Measurements from ENCODE around the gene ZNF282.

ZNF282 gene

DNA sequence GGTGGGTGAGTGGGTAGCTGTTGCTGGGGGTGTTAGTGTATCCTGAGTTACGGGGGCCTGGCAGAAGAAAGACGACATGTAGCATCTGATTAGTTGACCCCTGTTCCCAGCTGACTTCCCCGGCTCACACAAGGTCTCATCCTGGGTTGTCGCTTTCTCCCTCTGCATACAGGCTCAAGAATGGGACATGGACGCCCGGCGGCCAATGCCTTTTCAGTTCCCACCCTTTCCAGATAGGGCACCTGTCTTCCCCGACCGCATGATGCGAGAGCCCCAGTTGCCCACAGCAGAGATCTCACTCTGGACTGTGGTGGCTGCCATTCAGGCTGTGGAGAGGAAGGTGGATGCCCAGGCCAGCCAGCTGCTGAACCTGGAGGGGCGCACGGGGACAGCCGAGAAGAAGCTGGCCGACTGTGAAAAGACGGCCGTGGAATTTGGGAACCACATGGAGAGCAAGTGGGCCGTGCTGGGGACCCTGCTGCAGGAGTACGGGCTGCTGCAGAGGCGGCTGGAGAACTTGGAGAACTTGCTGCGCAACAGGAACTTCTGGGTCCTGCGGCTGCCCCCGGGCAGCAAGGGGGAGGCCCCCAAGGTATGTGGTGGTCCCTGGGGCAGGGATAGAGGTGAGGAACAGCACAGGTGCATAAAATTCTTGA lies 2.9 kb downstream of the ZNF282 start:
- H3K9me3 ChIP-seq, result no peaks in the 10 kb centered on the region
- TF ChIP-seq, protein P1, sequence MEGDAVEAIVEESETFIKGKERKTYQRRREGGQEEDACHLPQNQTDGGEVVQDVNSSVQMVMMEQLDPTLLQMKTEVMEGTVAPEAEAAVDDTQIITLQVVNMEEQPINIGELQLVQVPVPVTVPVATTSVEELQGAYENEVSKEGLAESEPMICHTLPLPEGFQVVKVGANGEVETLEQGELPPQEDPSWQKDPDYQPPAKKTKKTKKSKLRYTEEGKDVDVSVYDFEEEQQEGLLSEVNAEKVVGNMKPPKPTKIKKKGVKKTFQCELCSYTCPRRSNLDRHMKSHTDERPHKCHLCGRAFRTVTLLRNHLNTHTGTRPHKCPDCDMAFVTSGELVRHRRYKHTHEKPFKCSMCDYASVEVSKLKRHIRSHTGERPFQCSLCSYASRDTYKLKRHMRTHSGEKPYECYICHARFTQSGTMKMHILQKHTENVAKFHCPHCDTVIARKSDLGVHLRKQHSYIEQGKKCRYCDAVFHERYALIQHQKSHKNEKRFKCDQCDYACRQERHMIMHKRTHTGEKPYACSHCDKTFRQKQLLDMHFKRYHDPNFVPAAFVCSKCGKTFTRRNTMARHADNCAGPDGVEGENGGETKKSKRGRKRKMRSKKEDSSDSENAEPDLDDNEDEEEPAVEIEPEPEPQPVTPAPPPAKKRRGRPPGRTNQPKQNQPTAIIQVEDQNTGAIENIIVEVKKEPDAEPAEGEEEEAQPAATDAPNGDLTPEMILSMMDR (IDR thresholded peaks at IDR 0.05), result no peak
- intact Hi-C loops (cut with DNase I; ENCODE audit: low total_unique reads), result no loop called here
- no peaks in the 10 kb centered on the region for H3K27me3 ChIP-seq
- no peak overlapping the region for H3K27ac ChIP-seq
- peaks cover 0 to 30% (median 23%) of the 10 kb centered on the region in 4 donors for H3K4me1 ChIP-seq
- peak in 1 of 2 donors; percentile 47 for DNase-seq
- H3K4me3 ChIP-seq, result no peak overlapping the region
- H3K36me3 ChIP-seq, result peaks cover 51 to 55% (median 52%) of the 10 kb centered on the region in 3 donors

- Histone ChIP-seq H3K27me3 (no peaks in the 10 kb centered on the region), H3K27ac (no peak overlapping the region), H3K9me3 (no peaks in the 10 kb centered on the region), H3K36me3 (peaks cover 59 to 66% (median 63%) of the 10 kb centered on the region in 3 donors), H3K4me3 (no peak overlapping the region), H3K4me1 (peaks cover 0 to 30% (median 23%) of the 10 kb centered on the region in 4 donors)
- intact Hi-C loops (cut with DNase I; ENCODE audit: low total_unique reads), result no loop called here
- DNase-seq, result peak in 1 of 2 donors; percentile 12
- TF ChIP-seq, protein P1 (IDR thresholded peaks at IDR 0.05), result no peak
These were observed 4.1 kb downstream of the ZNF282 start for GRCh38 chr7:149199234-149199995.

- Histone ChIP-seq H3K4me3 (no peak overlapping the region), H3K27ac (no peak overlapping the region), H3K9me3 (no peaks in the 10 kb centered on the region), H3K36me3 (peaks cover 82 to 99% (median 86%) of the 10 kb centered on the region in 3 donors), H3K4me1 (peaks cover 0 to 6% (median 2%) of the 10 kb centered on the region in 4 donors), H3K27me3 (no peaks in the 10 kb centered on the region)
- TF ChIP-seq, protein P1 (IDR thresholded peaks at IDR 0.05), result no peak
- intact Hi-C loops (cut with DNase I; ENCODE audit: low total_unique reads), result no loop called here
- no peak for DNase-seq
These were observed 7.5 kb downstream of the ZNF282 start for GRCh38 chr7:149202831-149203231.

GRCh38 chr7:149205690-149206381 lies 10.5 kb downstream of the ZNF282 start:
- Histone ChIP-seq H3K4me3 (no peak overlapping the region), H3K27ac (no peak overlapping the region), H3K4me1 (no peaks in the 10 kb centered on the region), H3K27me3 (no peaks in the 10 kb centered on the region), H3K36me3 (peaks cover 78 to 99% (median 86%) of the 10 kb centered on the region in 3 donors), H3K9me3 (no peaks in the 10 kb centered on the region)
- TF ChIP-seq, protein P1 (IDR thresholded peaks at IDR 0.05), result no peak
- DNase-seq, result no peak
- intact Hi-C loops (cut with DNase I; ENCODE audit: low total_unique reads), result no loop called here

DNA sequence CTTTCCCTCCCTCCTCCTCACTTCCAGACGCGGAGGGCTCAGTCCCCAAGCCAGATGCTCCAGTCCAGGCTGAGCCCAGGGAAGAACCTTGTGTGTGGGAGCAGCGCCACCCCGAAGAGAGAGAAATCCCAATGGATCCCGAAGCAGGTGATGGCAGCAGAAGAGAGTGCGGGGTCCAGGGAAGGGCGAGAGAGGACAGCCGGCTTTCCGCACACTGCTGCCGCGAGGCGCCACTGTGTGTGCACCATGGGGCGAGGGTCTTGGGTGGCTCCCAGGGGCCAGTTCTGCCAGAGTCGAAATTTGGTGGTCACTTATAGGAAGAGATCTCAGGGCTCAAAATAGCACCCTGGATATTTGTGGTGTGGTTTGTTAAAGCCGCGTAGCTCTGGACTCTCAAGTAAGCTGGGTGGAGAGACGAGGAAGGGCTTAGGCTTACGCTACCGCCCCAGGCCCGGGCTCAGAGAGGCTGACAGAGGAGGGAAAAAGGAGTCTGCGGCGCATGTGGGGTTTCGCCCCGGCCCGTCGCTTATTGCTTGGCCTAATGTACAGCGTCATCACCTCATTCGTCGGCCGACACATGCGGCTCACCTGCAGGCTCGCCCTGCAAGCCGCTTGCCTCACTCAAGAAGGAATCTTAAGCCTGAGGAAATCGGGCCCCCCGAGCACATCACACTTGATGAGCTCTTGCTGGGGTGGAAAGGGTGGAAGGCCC lies 12.1 kb downstream of the ZNF282 start:
- DNase-seq, result no peak
- Histone ChIP-seq H3K4me3 (no peak overlapping the region), H3K4me1 (no peaks in the 10 kb centered on the region), H3K36me3 (peaks cover 80 to 99% (median 87%) of the 10 kb centered on the region in 3 donors), H3K27me3 (no peaks in the 10 kb centered on the region), H3K27ac (no peak overlapping the region), H3K9me3 (no peaks in the 10 kb centered on the region)
- TF ChIP-seq, protein P1 (IDR thresholded peaks at IDR 0.05), result no peak
- intact Hi-C loops (cut with DNase I; ENCODE audit: low total_unique reads), result no loop called here

Data from tibial artery (tissue), 4 donors.